AML-193 (cell line): Measurements from ENCODE around the gene LCLAT1.

Source experiments
- DNase-seq, 2 experiments: peaks; one replicate each; lab custom pipeline; 2025; lab: John Stamatoyannopoulos, UW

The LCLAT1 gene

DNA sequence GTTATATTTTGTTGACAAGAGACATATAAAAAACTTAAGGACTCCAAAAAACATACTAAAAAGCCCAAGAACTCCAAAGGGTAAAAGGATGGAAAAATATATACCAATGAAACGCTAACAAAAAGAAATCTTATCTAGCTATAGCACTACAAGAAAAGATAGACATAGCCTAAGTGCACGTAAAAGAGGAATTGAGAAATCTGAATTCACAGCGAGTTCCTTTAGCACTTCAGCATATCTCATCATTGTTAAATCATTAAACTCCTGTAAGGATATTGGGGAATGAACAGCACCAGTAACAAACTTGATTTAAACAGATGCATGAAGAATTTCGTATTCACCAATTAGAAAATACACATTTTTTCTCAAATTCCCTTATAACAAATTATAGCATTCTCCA is 226.1 kb downstream of the LCLAT1 start:
- DNase-seq = no peak

DNA sequence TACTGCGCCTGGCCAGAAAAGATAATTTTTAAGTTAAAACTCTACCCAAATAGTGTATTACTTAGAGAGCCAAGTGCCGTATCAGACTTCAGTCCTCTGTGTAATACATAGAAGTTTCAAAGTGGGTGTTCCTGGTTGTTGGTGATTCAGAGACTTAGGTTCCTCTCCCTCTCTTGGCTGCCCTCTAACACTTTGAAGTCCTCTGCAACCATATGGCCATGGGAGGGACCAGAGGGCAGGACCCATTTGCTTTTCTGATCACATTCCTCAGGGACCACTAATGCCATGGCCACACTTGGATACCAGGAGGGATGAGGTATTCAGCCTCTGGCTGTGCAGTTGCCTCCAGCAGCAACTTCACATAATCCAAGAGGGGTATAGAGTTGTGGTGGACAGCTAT is 228.7 kb downstream of the LCLAT1 start:
- DNase-seq = no peak

DNA sequence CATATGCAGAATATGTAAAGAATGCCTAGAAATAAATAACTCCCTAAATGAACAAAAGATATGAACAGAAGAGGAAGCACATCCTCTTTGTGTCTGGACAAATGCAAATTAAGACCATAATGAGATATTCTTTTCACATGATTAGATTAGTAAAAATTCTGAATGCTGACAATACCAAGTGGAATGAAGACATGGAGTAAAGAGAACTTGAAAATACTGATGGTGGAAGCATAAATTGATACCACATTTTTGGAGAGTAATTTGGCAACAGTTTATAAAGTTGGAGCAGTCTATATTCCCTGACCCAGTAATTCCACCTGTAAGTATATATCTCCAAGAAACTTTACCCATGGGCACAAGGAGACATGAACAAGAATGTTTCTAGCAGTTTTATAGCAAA is 230.2 kb downstream of the LCLAT1 start:
- no peak for DNase-seq

DNA sequence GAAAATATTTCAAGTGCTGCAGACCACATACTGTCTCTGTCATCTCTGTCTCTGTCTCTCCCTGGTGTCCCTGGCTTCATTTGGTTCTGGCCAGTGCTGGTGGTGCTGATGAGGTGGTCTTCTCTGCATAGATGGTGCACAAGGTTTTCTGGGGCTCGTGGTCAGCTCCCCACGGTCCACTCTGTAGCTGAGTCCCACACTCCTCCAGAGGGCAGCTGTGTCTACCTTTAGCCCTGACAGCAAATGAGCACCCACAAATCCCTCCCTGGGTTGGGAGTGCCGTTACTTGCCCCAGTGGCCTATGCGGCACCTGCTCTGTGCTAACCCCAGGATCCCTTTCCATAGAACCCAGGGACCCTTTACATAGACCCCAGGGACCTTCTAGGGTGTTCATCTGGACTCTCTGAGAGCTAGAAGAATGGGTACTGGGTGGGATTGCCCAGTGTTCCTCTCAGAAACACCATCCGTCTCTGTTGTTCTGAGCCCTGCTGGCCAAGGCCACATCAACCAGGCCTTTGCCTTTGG is 230.9 kb downstream of the LCLAT1 start:
- no peak for DNase-seq

DNA sequence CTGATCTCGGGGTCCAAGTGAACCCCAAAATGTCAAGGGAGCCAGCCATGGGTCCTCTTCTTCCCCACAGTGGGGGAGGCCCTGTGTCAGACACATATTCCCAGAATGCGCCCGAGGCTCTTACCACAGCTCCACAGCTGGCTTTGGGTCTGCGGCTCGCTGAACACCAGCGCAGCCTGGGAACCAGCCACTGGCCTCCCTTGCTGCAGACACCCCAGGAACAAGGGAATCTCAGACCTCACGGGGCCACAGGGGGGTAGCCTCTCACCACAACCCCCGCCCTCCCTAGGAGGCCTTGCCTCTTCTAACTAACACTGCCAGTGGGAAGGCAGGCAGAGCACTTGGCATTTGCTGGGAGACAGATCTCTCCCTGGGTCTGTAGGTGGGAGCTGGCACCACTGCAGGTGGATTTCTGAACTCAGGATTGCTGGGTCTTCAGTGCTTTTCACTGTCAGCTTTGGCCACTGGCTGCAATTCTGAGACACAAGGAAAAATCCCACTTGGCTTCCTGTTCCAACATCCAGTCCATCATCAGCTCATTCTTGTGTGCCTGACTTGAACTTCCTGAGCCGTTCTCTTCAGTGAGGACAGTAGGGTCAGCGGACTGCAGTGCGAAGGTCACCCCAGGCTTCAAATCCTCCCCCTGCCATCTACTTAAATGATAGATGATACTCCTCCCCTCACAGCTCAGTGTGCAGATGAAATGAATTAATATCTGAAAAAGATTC is 231.5 kb downstream of the LCLAT1 start:
- DNase-seq = no peak

DNA sequence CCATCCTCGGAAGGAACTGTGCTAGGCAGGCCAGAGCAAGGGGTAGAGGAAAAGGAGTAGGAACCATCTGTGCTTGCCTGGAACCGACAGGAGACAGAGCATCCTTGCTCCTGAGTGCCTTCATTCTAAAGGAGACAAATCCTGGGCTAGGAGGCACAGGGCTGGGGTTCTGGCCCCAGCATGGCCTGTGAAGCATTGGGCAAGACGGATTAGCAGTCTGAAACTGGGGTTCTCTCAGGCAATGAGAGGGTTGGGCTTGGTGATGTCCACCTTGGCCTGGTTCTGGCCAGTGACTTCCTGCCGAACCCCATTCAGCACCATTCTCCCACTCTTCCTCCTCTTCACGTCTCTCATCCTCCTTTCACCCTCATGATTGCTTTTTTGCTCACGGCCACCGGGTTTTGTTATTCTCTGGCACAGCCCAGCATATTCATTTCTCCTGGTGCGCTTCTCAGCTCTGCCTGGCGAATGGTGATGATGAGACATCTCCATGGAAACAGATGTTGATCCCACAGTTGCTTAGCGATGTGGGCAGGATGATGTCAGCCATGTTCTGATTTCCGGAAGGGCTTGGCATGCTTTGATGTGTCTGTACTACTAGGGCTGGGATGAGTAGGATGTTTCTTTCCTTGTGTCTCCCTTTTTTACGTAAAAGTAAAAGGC is 232.5 kb downstream of the LCLAT1 start:
- no peak for DNase-seq

DNA sequence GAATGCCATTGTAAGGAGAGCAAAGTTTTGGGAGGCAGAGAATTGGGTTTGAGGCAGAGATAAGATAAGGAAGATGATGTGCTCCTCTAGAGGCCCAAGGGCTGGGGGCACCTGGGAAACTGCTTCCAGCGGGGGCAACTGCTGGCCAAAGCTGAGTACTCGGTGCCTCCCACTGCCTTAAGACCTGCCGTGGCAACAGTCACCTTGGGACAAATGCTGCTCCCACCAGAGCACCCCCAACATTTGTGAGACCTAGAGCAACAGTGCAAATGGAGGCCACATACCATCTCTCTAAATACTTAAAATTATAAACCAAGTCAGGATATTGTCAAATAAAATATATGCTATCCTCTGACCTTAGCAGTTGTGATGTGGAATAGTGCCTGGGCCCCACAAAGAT is 233.1 kb downstream of the LCLAT1 start:
- DNase-seq = no peak

DNA sequence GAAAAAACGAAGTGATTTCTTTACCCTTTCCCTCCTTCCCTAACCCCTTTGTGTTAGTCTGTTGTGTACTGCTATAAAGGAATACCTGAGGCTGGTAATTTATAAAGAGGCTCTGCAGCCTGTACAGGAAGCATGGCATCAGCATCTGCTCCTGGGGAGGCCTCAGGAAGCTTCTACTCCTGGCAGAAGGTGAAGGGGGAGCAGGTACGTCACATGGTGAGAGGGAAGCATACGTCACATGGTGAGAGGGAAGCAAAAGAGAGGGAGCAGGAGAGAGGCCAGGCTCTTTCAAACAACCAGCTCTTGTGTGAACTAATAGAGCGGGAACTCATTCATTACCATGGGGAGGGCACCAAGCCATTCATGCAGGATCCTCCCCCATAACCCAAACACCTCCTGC is 234.0 kb downstream of the LCLAT1 start:
- no peak for DNase-seq

DNA sequence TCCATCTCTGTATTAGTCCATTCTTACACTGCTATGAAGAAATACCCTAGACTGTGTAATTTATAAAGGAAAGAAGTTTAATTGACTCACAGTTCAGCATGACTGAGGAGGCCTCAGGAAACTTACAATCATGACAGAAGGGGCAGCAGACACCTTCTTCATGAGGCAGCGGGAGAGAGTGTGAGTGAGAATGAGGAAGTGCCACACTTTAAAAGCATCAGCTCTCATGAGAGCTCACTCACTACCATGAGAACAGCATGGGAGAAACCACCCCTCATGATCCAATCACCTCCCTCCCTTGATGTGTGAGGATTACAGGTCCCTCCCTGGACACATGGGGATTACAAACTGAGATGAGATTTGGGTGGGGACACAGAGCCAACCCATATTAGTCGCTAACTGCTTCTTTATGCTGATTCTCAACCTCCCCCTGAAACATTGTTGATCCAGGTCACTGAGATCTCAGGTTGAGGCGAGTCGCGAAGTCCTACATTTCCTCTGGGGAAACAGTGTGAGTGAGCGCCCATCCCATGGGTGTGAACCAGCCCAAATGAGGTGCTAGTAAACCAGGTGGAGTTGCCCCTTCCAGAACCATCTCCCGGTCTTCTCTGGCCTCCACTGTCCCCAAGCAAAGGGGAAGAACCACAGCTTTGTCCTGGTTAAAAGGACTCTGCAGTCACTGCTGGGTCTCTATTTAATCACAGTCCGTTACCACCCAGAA is 236.3 kb downstream of the LCLAT1 start:
- no peak for DNase-seq

DNA sequence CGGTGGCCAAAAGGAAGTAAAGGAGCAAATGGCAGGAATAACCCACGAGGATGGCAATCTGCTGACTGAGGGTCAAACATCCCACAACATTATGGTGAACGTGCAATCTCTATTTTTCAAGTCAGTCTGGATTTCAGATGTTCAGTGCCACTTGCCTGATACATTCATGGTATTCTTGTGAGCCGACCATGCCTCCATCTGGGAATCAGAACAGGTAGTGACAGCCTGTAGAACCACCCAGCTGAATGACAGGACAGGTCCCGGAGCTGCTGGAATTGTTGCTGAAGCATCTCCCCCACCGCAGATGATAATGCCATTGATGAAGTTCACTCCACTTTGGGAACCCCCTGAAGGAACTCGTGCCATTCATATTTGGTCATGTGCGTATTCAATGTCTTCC is 237.0 kb downstream of the LCLAT1 start:
- DNase-seq = no peak

DNA sequence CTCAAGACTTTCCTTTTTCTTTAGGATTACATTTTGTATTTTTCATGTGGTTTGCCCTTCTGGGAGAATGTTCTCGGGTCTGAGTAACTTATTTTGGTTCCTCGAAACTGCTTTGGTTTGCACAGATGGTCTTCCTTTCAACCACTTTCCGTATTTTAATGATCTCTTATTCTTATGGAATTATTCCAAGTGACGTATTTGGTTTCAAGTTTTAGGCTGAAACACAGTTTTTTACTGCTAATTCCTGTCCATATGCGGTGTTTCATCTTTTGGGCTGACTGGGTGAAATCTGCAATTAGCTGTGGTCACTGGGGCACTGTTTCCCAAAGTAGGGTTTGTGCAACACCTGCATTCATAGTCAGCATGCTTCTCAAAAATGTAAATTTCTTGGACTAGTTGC is 237.5 kb downstream of the LCLAT1 start:
- DNase-seq = no peak

DNA sequence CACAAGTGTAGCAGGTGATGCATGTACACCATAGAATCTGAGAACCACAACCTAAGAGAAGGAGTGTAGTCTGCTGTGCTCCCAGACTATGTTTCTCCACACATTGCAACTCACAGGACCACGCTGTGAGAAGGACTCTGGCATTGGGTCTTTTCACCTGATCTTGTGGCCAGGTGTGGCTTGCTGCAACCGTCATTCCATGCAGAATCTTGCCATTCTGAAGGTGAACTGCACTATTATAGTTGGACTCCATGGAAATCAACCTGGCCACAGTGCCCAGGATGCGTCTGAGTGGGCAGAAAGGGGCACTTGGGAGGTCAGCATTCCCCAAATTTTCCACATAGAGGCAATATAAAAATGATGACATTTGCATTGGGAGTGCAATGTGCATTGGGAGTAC is 237.9 kb downstream of the LCLAT1 start:
- DNase-seq = no peak

DNA sequence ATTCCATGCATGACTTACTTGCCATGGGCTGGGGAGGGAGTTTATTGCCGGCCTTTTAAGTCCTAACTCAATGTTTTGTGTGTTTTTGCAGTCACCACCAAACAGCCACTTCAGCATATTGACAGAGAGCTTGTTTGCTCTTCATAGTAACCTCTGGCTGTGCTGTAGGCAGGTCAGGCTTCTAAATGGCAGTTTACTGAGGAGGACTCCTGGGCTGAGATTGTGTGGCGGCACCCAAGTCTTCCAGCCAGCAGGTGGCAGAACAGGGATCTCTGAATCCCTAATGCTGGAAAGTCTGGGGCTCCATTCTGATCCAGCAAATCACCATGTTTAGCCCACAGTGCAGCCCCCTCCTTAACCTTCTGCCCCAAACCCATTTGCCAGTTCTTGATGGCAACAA is 239.0 kb downstream of the LCLAT1 start:
- DNase-seq = no peak

DNA sequence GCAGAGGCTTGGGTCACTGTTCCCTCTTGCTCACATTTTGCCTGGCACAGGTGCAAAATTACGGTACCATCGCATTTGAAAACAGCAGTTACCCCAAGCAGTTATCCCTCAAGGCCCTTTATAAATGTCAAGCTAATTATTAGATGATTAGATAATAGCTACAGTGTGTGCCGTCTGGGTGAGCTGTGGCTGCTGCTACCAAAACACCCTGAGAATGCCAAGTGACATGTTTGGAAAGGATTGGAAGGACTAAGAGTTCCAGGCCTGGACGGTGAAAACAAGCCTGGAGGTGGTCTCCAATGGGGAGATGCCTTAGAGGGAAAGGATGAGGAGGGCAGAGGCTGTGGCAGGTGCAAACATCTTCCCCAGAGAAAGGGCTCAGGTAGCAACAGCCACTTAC is 239.6 kb downstream of the LCLAT1 start:
- DNase-seq = no peak

DNA sequence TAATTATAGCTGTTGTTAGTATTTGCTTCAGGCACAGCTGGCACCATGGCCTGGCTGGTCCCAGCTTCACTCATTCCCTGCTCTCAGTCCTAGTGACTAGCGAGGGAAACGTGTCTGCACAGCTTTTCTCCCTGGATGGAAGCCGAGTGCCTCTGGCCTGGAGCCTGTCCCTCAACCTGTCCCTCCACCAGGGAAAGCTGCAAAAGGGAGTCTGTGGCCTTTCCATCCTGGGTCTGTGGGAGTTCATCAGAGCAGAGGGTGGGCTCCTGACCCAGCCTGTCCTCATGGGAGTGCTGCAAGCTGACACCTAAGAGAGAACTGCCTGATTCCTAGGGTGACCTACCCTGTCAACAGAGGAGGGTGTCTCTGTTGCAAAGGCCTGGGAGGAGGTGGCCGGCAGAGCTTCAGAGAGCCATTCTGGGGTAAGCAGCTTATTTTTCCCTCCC is 241.9 kb downstream of the LCLAT1 start:
- no peak for DNase-seq

DNA sequence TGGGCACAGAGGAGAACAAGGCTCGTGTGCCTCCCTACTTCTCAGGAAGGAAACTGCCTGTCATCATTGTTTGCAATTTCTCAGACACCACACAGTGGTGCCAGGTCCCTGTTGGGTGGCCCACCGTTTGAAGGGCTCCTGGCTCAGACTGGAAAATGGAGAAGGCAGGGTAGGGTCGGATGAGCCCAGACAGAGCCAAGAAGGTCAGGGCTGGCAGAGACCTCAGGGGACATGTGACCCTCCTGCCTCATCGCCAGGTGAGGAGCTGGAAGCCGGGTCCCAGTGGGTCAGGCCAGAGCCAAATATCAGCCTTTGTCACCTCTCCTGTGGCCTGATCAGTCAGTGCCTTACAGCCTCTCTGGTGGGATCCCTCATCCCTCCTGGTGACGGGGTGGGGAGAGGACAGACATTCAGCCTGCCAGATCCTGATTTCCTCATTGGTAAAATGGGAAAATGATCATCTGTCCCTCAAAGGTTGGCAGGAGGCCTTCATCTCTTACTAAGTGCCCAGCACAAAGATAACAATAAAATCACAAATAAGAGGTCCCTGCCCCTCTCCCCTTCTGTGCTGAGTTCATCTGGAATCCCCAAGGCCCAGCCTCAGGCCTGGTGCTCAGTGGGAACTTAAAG is 242.6 kb downstream of the LCLAT1 start:
- DNase-seq = no peak

DNA sequence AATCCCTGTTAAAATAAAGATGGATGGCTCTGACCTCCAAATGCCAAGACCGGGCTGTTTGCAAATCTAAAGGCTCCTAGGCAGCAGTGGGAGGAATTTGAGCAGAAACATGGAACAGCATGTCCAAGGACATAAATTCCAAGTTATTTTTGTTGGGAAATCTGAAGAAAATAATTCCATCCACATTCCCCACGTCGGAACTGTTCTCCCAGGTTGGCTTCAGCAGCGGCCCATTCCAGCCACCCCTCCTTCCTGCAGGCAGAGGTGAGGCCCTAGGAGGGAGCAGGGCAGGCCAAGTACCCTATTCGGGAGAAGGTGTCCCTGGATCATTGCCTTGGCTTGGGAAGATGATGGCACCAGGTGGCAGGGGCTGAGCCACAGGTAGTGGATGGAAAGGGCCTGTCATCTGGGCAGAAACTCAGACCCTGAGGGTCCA is 243.1 kb downstream of the LCLAT1 start:
- DNase-seq = no peak

DNA sequence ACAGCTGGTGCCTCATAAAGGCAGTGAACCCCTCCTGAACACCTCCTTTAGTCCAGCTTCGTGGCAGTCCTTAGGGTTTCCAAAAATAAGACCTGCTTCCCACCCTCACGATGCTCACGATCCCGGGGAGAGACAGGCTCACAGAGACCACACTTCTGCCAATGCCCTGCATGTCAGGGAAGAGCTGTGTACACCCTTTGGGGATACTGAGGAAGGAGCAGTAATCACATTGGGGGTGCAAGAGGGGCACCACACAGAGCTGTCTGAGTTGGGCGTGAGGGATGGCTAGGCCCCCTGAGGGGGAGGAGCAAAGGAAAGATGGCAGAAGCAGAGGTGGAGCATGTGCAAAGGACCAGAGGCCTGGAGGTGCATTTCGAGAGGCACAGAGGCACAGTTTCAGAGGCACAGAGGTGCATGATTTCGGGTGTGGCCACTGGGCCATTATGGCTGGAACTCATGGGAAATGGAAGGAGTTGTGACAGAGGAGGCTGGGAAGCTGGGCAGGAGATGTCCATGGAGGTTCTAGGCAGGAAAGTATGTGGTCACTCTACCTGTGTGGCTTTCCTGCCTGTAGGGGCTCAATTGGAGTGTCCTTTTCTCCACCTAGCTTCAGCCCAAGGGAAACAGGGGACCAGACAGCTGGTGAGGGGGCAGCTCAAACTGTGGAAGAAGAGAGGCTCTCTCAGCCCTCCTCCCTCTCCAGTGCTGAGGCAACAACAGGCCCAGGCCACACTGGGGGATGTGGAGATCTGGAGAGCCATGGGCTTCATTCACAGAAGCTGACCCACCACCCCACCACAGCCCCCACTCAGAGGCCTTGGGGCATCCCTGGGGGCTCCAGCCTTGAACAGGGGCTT is 244.3 kb downstream of the LCLAT1 start:
- DNase-seq = no peak

DNA sequence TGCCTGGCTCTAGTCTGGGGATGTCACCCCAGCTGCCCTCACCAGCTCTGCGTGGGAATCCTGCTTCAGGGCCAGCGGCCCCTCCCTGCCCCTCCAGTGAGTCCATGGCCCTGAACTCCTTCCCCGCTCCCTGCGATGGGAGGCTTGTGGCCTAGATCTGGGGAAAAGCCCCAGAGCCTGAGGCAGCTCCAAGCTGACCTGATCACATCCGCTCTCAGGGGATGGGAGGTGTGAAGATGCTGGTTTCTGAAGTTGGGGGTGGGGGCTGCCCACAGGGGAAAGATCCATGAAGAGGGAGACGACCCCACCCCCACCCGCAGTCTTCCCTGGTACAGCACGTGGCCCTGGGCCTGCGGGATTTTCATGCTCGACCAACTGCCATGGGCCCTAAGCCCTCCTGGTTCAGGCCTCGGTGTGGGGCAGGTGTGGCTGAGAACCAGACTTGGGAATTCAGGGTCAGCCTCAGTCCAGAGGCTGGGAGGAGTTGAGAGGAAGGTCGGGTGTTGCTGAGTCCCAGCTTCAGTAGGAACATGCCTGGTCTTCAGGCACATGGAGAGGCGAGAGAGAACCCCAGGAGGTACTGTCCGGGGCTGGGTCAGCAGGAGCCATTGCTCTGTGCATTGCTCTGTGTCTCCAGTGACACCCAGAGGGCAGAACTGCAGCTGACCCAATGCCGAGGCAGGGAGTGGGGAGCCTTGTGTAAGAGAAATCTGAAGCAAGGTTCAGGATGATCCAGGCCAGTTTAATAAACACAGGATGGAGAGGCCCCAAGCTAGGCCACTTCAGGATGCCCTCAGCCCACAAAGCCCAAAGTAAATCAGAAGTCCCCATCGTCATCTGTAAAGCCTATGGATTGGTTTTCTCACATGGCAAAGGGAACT is 245.1 kb downstream of the LCLAT1 start:
- DNase-seq = no peak

DNA sequence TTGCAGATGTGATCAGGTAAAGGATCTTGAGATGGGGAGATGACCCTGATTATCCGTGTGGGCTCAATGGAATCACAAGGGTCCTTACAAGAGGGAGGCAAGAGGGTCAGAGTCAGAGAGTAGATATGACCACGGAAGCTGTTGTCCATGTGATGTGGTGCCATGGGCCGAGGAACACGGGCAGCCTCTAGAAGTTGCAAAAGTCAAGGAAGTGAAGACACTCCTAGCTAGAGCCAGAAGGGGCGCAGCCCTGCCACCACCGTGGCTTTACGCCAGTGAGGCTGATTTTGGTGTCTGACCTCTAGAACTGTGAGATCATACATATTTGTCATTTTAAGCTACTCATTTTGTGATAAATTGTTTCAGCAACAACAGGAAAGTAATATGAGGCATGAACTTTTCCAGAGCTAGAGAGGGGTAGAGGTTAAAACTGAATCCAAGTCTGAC is 245.8 kb downstream of the LCLAT1 start:
- no peak for DNase-seq
